Vagina (tissue), 2 donors: ENCODE measurements around the gene CTSL.

ENCODE experiments used
- POLR2A ChIP-seq, 2 donors: fragments of 450-650 bp; IDR thresholded peaks; one replicate each; pipeline ENCODE4 v1.6.1; 2017; ENCODE audit warnings: antibody characterized with exemption in 2 of 2, mild to moderate bottlenecking in 2 of 2, moderate library complexity in 2 of 2
- POLR2AphosphoS5 ChIP-seq, 2 donors: sonication (generic); formaldehyde crosslinking; IDR thresholded peaks; one replicate each; pipeline ENCODE4 v1.9.0; 2017; ENCODE audit warnings: antibody characterized with exemption in 2 of 2, mild to moderate bottlenecking in 2 of 2, low read depth in 1 of 2; ENCODE audit not compliant: insufficient read depth in 1 of 2
- TF ChIP-seq, protein P1 (sequence below), 3 experiments: fragments of 450-650 bp in 2 of 3; fragments of 200-600 bp in 1 of 3; sonication (generic) in 1 of 3; IDR thresholded peaks; one replicate each; pipeline ENCODE4 v1.5.1; 2017 to 2019; ENCODE audit warnings: antibody characterized with exemption in 3 of 3, mild to moderate bottlenecking in 2 of 3, moderate library complexity in 2 of 3

DNA sequence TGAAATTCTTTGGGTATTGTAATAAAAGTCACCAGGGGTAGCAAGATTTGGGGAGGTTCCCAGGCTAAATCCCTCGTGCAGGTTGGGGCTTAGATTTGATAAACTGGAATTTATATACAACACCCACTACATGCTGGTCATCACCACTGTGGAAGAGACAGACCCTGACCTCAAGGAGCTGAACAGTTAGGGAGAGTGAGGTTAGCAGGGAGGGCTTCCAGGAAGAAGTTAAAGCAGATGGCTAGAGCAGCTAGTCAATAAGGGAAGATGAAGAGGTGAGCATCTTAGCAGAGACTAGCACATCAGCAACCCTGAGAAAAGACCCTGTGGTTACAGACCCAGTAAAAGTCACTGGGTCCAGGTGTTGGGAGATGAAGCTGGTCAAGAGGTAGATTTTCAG, 6.4 kb downstream of the CTSL start:
- TF ChIP-seq POLR2AphosphoS5 (IDR thresholded peaks at IDR 0.05; ENCODE audit: insufficient read depth in 1 of 2, low read depth in 1 of 2), result no peak
- TF ChIP-seq, protein P1, sequence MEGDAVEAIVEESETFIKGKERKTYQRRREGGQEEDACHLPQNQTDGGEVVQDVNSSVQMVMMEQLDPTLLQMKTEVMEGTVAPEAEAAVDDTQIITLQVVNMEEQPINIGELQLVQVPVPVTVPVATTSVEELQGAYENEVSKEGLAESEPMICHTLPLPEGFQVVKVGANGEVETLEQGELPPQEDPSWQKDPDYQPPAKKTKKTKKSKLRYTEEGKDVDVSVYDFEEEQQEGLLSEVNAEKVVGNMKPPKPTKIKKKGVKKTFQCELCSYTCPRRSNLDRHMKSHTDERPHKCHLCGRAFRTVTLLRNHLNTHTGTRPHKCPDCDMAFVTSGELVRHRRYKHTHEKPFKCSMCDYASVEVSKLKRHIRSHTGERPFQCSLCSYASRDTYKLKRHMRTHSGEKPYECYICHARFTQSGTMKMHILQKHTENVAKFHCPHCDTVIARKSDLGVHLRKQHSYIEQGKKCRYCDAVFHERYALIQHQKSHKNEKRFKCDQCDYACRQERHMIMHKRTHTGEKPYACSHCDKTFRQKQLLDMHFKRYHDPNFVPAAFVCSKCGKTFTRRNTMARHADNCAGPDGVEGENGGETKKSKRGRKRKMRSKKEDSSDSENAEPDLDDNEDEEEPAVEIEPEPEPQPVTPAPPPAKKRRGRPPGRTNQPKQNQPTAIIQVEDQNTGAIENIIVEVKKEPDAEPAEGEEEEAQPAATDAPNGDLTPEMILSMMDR (IDR thresholded peaks at IDR 0.05), result no peak
- no peak for TF ChIP-seq POLR2A (IDR thresholded peaks at IDR 0.05)
